Measurements from ENCODE around the gene MS4A14. TPM values are rescaled to one million over a fixed set of nuclear protein-coding genes. Genes with fewer than 3 reads are reported as not detected.
"Not testable (repeated sequence)": the region's sequence is repeated elsewhere in the genome, so short reads cannot be mapped to it uniquely, and the experiment has no call there.

Gene MS4A14
- total and polyA plus RNA-seq, 2 experiments from 2014 or later = not detected

DNA sequence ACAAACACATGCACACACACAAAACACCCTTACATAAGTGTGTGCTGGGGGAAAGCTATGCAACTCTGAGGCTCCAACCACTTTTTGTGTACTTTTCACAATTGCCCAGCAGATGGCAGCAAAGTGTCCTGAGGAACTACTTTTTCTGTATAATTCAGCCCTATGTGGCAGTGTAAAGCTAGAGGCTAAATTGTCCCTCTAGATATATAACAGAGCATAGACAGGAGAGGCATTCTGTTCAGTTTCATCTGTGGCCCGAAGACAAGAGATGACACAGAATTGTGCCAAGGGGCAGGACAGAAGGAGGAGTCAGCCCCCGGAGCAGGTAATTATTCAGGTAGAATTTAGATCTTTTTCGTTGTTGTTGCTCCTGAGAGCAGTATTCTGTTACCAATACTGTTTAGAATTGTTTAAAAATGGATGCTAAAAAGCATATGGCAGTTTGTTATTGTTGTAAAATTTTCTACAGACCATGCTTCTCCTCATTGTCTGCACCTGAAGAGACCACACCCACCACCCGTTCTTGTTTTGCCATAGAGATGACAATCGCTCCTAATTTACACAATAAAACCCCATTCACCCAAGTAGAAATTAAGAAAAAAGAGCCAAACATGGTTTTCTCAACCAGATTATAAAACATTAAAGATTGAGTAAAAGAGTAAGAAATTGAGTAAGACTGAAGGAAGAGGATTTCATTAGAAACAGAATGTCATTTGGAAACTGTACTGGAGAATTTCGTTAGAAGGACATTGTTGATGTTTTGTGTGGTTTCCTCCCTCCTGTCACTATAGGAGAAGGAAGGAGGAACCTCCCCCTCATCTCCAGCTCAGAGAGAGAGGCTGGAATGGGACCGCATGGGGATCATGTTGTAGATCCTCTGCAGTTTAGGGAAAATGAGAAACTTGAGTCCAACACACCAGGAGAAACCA, 32.5 kb upstream of the MS4A14 start:
- TF ChIP-seq, protein P1, sequence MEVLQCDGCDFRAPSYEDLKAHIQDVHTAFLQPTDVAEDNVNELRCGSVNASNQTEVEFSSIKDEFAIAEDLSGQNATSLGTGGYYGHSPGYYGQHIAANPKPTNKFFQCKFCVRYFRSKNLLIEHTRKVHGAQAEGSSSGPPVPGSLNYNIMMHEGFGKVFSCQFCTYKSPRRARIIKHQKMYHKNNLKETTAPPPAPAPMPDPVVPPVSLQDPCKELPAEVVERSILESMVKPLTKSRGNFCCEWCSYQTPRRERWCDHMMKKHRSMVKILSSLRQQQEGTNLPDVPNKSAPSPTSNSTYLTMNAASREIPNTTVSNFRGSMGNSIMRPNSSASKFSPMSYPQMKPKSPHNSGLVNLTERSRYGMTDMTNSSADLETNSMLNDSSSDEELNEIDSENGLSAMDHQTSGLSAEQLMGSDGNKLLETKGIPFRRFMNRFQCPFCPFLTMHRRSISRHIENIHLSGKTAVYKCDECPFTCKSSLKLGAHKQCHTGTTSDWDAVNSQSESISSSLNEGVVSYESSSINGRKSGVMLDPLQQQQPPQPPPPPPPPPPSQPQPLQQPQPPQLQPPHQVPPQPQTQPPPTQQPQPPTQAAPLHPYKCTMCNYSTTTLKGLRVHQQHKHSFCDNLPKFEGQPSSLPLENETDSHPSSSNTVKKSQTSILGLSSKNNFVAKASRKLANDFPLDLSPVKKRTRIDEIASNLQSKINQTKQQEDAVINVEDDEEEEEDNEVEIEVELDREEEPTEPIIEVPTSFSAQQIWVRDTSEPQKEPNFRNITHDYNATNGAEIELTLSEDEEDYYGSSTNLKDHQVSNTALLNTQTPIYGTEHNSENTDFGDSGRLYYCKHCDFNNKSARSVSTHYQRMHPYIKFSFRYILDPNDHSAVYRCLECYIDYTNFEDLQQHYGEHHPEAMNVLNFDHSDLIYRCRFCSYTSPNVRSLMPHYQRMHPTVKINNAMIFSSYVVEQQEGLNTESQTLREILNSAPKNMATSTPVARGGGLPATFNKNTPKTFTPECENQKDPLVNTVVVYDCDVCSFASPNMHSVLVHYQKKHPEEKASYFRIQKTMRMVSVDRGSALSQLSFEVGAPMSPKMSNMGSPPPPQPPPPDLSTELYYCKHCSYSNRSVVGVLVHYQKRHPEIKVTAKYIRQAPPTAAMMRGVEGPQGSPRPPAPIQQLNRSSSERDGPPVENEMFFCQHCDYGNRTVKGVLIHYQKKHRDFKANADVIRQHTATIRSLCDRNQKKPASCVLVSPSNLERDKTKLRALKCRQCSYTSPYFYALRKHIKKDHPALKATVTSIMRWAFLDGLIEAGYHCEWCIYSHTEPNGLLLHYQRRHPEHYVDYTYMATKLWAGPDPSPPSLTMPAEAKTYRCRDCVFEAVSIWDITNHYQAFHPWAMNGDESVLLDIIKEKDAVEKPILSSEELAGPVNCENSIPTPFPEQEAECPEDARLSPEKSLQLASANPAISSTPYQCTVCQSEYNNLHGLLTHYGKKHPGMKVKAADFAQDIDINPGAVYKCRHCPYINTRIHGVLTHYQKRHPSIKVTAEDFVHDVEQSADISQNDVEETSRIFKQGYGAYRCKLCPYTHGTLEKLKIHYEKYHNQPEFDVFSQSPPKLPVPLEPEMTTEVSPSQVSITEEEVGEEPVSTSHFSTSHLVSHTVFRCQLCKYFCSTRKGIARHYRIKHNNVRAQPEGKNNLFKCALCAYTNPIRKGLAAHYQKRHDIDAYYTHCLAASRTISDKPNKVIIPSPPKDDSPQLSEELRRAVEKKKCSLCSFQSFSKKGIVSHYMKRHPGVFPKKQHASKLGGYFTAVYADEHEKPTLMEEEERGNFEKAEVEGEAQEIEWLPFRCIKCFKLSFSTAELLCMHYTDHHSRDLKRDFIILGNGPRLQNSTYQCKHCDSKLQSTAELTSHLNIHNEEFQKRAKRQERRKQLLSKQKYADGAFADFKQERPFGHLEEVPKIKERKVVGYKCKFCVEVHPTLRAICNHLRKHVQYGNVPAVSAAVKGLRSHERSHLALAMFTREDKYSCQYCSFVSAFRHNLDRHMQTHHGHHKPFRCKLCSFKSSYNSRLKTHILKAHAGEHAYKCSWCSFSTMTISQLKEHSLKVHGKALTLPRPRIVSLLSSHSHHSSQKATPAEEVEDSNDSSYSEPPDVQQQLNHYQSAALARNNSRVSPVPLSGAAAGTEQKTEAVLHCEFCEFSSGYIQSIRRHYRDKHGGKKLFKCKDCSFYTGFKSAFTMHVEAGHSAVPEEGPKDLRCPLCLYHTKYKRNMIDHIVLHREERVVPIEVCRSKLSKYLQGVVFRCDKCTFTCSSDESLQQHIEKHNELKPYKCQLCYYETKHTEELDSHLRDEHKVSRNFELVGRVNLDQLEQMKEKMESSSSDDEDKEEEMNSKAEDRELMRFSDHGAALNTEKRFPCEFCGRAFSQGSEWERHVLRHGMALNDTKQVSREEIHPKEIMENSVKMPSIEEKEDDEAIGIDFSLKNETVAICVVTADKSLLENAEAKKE (CRISPR knock-in tag; IDR thresholded peaks at IDR 0.05) = no peak
- TF ChIP-seq NANOG (IDR thresholded peaks at IDR 0.05; ENCODE audit: borderline replicate concordance) (no peak), CTCF (conservative IDR thresholded peaks at IDR 0.05; ENCODE audit: low read depth in 2 of 2) (peak; percentile 76 to 86)
- TF ChIP-seq, protein P2, sequence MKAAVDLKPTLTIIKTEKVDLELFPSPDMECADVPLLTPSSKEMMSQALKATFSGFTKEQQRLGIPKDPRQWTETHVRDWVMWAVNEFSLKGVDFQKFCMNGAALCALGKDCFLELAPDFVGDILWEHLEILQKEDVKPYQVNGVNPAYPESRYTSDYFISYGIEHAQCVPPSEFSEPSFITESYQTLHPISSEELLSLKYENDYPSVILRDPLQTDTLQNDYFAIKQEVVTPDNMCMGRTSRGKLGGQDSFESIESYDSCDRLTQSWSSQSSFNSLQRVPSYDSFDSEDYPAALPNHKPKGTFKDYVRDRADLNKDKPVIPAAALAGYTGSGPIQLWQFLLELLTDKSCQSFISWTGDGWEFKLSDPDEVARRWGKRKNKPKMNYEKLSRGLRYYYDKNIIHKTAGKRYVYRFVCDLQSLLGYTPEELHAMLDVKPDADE (IDR thresholded peaks at IDR 0.05) = no peak
- Histone ChIP-seq H3K27ac (ENCODE audit: low read depth) (no peak overlapping the region; the same call in 1 of the 2 replicates), H3K27me3 (ENCODE audit: insufficient read depth) (no peaks in the 10 kb centered on the region), H3F3A (replicated peaks; ENCODE audit: low read depth) (no peaks in the 10 kb centered on the region), H2AFZ (no peak overlapping the region), H4K20me1 (replicated peaks; ENCODE audit: insufficient read depth) (no peaks in the 10 kb centered on the region), H3K4me3 (peak overlapping the region; percentile 11), H3K4me1 (ENCODE audit: insufficient read depth) (peaks cover 11% of the 10 kb centered on the region), H3K79me2 (replicated peaks; ENCODE audit: insufficient read depth) (no peaks in the 10 kb centered on the region), H3K4me2 (peak overlapping the region; percentile 59), H3K9me2 (ENCODE audit: insufficient read depth) (peaks cover 12% of the 10 kb centered on the region), H3K36me3 (ENCODE audit: insufficient read depth) (no peaks in the 10 kb centered on the region; the same call in 1 of the 2 replicates)
- Mint-ChIP-seq H3K9me3 (peaks cover 58% of the 10 kb centered on the region), H3K27ac (peak overlapping the region; percentile 16; the same call in 1 of the 2 replicates), H3K36me3 (ENCODE audit: low read depth) (peaks cover 63% of the 10 kb centered on the region), H3K4me1 (peaks cover 16% of the 10 kb centered on the region), H3K4me3 (no peak overlapping the region; the same call in 1 of the 3 replicates), H3K27me3 (ENCODE audit: insufficient read depth, low read depth, poor library complexity) (no peaks in the 10 kb centered on the region)
- ATAC-seq (peak; percentile 88), DNase-seq (ENCODE audit: low spot score) (peak; percentile 88)

- peaks cover 37% of the 10 kb centered on the region for H3K9me3 Mint-ChIP-seq
- Histone ChIP-seq H3K4me1 (ENCODE audit: insufficient read depth) (peaks cover 11% of the 10 kb centered on the region), H3K4me2 (0 out of 2 replicates have a peak overlapping the region, but pooled peaks have one; percentile 45), H3K9me2 (ENCODE audit: insufficient read depth) (peaks cover 17% of the 10 kb centered on the region)
- not testable (repeated sequence) for H3K27ac ChIP-seq (ENCODE audit: low read depth); H3K4me3 ChIP-seq; H4K20me1 ChIP-seq (replicated peaks; ENCODE audit: insufficient read depth); H3K27ac Mint-ChIP-seq; DNase-seq (ENCODE audit: low spot score); H3K79me2 ChIP-seq (replicated peaks; ENCODE audit: insufficient read depth); H3K27me3 ChIP-seq (ENCODE audit: insufficient read depth); H3K36me3 ChIP-seq (ENCODE audit: insufficient read depth); H2AFZ ChIP-seq; H3K4me3 Mint-ChIP-seq; ATAC-seq; H3F3A ChIP-seq (replicated peaks; ENCODE audit: low read depth); H3K27me3 Mint-ChIP-seq (ENCODE audit: insufficient read depth, low read depth, poor library complexity)
- H3K36me3 Mint-ChIP-seq (ENCODE audit: low read depth) = peaks cover 40% of the 10 kb centered on the region
- H3K4me1 Mint-ChIP-seq = peaks cover 16% of the 10 kb centered on the region
Measured at GRCh38 chr11:60366262-60366904, 29.9 kb upstream of the MS4A14 start.
